NB4 (cell line): Measurements from ENCODE around the gene SOX14.

Experiments used
- MYC ChIP-seq: IDR thresholded peaks from 2 replicates; pipeline ENCODE4 v1.6.1; 2011; ENCODE audit warnings: low read depth, low read length
- POLR2A ChIP-seq: IDR thresholded peaks from 2 replicates; pipeline ENCODE4 v1.6.1; 2011; ENCODE audit warnings: mild to moderate bottlenecking; ENCODE audit not compliant: insufficient read length; ENCODE audit errors: extremely low read depth
- TF ChIP-seq, protein P1 (sequence below): IDR thresholded peaks from one replicate; pipeline ENCODE4 v1.5.1; 2012; ENCODE audit warnings: low read depth, low read length
- TF ChIP-seq, protein P2 (sequence below): IDR thresholded peaks from 2 replicates; pipeline ENCODE4 v1.6.1; 2011; ENCODE audit warnings: low read depth, low read length

DNA sequence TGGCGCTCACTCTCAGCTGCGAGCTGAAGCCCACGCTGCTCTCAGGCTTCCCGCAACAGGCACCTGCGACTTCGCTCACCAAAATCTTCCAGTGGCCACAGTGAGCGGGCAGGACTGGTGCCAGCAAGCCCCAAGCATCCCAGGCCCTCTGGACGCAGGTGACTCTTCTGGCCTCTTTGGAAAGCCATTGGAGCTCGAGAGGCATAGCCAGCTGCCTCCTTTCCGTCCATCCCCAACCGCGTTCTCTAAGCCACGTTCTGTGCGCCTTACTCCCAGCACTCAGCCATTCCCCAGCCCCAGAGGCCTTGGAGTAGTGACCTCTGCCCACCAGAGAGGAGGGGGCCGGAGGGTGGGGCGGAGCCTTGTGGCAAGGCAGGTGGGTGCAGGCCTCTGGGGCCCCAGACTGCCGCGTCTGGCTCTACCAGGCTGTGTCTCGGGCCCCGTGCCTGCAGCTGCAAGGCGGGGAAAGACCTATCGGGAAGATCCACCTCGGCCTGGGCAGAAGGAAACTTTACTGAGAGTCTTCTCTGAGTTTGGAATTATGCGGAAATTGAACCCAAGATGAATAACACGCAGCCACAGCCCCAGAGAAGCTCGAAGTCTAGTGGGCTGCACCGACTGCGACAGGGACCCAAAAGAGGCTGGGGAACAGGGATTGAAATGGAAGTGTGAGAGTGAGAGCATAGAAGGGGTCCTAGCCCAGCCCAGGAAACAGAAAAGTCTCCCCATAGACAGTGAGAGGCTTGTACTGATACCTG is 3.6 kb upstream of the SOX14 start:
- TF ChIP-seq POLR2A (no peak), MYC (no peak)
- TF ChIP-seq, protein P1, sequence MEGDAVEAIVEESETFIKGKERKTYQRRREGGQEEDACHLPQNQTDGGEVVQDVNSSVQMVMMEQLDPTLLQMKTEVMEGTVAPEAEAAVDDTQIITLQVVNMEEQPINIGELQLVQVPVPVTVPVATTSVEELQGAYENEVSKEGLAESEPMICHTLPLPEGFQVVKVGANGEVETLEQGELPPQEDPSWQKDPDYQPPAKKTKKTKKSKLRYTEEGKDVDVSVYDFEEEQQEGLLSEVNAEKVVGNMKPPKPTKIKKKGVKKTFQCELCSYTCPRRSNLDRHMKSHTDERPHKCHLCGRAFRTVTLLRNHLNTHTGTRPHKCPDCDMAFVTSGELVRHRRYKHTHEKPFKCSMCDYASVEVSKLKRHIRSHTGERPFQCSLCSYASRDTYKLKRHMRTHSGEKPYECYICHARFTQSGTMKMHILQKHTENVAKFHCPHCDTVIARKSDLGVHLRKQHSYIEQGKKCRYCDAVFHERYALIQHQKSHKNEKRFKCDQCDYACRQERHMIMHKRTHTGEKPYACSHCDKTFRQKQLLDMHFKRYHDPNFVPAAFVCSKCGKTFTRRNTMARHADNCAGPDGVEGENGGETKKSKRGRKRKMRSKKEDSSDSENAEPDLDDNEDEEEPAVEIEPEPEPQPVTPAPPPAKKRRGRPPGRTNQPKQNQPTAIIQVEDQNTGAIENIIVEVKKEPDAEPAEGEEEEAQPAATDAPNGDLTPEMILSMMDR = no peak
- TF ChIP-seq, protein P2, sequence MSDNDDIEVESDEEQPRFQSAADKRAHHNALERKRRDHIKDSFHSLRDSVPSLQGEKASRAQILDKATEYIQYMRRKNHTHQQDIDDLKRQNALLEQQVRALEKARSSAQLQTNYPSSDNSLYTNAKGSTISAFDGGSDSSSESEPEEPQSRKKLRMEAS = no peak
